HG03342 (cell line): ENCODE measurements around the gene OR51V1.
"Not testable (repeated sequence)": the region's sequence is repeated elsewhere in the genome, so short reads cannot be mapped to it uniquely, and the experiment has no call there.

Experiments
- ATAC-seq: cut with Tn5 transposase; IDR thresholded peaks from one replicate; pipeline ENCODE4 v1.9.1; 2021; ENCODE audit warnings: mild to moderate bottlenecking, moderate library complexity; ENCODE audit not compliant: unreplicated experiment

The OR51V1 gene

DNA sequence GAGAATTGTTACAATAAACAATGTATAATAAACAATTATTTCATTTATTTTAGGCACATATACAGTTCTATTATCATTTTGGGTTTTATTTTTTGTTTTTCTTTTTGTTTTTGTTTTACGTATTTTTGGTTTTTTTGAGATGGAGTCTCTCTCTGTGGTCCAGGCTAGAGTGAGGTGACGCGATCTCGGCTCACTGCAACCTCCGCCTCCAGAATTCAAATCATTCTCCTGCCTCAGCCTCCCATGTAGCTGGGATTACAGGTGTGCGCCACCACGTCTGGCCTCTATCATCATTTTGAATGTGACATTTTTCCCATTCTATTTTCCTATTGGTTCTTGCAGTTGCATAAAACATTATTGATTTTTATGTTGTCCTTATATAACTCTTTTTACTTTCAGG lies 25.5 kb downstream of the OR51V1 start:
- ATAC-seq, result no peak

DNA sequence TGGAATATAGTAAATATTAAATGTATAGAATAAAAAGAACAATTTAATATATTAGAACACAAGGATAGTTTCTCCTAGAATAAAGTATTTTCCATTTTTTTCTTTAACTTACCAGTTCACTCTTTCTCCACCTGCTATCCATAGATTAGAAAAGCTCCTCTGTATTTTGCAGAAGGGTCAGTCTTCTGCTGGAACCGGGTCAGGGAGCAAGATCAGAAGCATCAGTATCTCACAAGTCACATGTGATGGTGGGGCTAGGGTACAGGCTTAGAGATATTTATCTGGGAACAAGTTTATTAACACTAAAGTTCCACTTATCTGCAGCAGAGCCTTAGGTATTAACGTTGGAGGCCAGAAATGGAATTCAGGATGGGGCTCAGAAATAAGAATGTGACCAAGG lies 28.6 kb downstream of the OR51V1 start:
- no peak for ATAC-seq

DNA sequence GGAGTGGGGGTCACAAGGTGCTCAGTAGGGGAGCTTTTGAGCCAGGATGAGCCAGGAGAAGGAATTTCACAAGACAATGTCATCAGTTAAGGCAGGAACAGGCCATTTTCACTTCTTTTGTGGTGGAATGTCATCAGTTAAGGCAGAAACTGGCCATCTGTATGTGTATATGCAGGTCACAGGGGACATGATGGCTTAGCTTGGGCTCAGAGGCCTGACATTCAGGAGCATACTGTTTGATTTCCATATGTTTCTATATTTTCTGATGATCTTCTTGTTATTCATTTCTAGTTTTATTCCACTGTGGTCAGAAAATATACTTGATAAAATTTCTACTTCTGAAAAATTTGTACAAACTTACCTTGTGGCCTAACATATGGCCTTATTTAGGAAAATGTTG lies 34.6 kb downstream of the OR51V1 start:
- not testable (repeated sequence) for ATAC-seq

DNA sequence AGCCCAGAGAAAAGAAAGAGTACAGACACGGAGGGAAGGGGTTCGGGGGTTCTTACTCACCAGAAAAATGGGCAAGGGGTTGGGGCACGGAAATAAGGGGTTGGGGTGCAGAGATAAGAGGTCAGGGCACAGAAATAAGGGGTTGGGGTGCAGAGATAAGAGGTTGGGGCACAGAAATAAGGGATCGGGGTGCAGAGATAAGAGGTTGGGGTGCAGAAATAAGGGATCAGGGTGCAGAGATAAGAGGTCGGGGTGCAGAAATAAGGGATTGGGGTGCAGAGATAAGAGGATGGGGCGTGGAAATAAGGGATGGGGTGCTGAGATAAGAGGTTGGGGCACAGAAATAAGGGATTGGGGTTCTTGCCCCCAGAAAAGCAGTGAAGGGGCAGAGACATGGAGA lies 35.7 kb downstream of the OR51V1 start:
- ATAC-seq, result not testable (repeated sequence)

- ATAC-seq, result not testable (repeated sequence)
Measured at GRCh38 chr11:5161045-5161444, 39.4 kb downstream of the OR51V1 start.

DNA sequence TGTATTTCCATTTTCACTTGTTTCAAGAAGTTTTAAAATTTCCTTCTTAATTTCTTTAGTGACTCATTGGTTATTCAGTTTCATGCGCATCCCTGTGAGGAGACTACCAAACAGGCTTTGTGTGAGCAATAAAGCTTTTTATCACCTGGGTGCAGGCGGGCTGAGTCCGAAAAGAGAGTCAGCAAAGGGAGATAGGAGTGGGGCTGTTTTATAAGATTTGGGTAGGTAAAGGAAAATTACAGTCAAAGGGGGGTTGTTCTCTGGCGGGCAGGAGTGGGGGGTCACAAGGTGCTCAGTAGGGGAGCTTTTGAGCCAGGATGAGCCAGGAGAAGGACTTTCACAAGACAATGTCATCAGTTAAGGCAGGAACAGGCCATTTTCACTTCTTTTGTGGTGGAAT lies 40.3 kb downstream of the OR51V1 start:
- ATAC-seq, result not testable (repeated sequence)

DNA sequence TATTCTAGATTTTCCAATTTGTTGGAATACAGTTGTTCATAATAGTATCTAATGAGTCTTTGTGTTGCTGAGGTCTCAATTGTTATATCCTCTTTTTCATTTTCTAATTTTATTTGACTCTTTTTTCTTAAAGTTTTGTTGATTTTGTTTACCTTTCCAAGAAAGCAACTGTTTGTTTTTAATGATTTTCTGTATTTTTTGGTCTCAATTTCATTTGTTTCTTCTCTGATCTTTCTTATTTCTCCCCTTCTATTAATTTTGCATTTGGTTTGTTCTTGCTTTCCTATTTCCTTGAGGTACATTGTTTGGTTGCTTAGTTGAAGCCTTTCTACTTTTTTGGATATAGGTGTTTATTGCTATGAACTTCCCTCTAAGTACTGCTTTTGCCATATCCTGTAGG lies 40.7 kb downstream of the OR51V1 start:
- no peak for ATAC-seq

- ATAC-seq, result no peak
Measured at GRCh38 chr11:5154657-5155056, 45.8 kb downstream of the OR51V1 start, which contains the start of gene OR52A1. OR52A1 (minus strand) TSS chr11:5154757; CDS start chr11:5152369, 2,388 bp downstream.

- no peak for ATAC-seq
Measured at GRCh38 chr11:5153574-5154431, 46.7 kb downstream of the OR51V1 start.

- ATAC-seq, result no peak
Measured at GRCh38 chr11:5151713-5152153, 48.7 kb downstream of the OR51V1 start.
